HG03439 (cell line): ENCODE results near the gene SASH1.

ENCODE experiments used
- ATAC-seq: cut with Tn5 transposase; IDR thresholded peaks from one replicate; pipeline ENCODE4 v1.9.1; 2021; ENCODE audit warnings: mild to moderate bottlenecking, moderate library complexity; ENCODE audit not compliant: unreplicated experiment

SASH1 gene

DNA sequence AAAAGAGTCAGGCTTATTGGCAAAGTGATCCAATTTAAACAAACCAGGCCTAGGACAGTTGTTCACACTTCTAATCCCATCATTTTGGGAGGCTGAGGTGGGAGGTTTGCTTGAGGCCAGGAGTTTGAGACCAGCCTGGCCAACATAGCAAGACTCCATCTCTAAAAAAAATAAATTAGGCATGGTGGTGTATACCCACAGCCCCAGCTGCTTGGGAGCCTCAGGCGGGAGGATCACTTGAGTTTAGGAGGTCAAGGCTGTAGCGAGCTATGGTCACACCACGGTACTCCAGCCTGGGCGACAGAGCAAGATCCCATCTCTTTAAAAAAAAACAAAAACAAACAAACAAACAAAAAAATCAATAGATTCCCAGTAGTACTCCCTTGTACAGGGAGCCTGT is 86.8 kb downstream of the SASH1 start:
- ATAC-seq: no peak

DNA sequence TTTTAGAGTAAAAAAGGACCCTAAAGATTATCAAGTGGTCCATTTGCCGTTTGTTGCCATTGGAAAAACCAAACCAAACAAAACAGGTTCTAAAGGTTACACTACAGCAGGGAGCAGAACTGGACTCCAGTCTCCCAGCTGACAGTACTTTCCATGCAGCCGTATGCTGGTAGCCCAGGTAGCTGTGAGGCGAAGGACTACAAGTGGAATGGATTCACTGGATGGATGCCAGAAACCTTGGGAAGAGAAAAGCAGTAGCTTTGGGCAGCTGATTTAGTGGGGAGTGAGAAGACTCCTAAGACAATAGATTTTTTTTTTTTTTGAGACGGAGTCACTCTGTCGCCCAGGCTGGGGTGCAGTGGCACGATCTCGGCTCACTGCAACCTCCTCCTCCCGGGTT is 88.3 kb downstream of the SASH1 start:
- ATAC-seq: no peak

DNA sequence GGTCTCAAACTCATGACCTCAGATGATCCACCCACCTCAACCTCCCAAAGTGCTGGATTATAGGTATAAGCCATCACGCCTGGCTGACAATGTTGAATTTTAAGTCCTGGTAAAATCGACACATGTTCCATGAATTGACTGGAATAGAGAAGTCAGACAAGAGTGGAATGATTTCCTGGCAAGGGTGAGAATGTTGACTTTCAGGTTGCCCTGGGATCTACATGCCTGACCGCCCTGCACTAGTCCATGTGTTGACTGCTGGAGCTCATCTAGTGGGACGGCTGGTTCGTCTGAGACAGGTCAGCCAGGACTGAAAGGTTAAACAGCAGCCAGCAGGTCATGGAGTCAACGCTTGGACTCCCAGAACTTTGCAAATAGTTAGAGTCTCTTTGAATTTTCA is 88.8 kb downstream of the SASH1 start:
- ATAC-seq: no peak

DNA sequence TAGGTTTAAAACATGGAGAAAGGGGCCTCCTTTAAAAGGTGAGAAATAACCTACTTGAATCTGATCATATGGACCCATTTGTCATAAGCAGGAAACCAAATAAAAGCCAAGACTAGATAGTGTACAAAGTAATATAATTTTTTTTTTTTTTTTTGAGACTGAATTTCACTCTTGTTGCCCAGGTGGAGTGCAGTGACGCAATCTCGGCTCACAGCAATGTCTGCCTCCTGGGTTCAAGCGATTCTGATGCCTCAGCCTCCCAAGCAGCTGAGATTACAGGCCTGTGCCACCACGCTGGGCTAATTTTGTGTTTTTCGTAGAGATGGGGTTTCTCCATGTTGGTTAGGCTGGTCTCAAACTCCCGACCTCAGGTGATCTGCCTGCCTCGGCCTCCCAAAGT is 89.2 kb downstream of the SASH1 start:
- no peak for ATAC-seq

DNA sequence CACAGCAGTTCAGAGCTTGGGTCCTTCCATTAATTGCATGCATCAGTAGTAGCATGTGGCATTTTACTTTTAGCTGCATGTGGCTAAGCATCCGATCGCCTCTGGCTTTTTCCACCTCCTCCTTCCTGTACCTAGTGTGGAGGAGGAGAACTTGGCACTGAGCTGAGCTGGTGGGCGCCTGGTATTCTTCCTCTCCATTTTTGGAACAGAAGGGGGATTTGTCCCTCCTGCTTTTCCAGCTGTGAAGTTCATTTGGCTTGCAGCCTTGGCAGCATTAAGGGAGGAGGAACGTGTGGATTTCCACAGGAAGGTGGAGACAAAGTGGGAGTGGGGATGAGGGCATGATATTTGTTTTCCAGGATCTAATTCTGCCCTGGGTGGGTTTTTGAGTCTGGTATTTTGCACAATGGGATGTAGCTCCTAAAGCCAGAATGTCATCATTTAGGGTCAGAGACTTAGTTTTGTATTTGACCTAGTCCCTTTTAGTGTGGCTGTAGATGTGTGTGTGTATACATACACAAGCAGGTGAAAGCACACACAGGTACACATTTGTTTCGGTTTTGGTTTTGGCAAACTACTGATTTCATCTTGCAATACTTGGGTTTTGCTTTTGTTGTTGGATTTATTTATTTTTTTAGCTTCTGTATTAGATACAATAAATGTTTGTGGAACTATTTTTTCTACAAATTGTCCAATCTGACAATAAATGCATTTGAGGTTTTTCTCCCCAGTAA is 90.0 kb downstream of the SASH1 start:
- no peak for ATAC-seq

DNA sequence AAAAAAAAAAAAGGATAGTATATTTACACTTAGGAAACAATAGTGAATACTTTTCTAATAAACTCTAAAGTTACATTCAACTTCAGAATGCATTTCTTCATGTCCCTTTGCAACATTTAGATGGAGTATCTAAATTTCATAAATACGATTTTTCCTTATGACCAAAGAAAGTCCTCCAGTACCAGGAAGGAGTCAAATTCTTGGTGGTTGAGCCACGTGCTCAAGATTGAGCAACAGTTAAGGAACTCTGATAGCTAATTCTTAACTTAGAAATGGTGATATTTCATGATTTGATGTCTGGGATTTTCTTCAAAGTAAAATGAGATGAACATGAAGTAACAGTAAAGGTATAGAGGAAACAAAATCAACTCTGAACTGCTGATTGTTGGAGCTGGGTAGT is 92.7 kb downstream of the SASH1 start:
- no peak for ATAC-seq

DNA sequence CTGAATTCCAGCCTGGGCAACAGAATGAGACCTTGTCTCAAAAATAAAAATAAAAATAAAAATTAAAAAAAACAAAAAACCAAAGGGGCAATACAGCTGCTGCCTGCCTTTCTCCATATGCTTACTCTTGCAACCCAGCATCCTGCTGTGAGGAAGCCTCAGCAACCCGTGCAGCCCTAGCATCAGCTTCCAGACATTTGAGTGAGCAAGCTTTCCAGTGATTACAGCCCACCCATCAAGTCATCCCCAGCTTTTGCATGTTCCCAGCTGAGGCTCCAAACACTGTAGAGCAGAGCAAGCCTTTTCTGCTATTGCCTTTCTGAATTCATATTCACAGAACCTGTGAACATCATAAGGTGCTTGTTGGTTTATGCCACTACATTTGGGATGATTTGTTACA is 93.8 kb downstream of the SASH1 start:
- ATAC-seq: no peak

DNA sequence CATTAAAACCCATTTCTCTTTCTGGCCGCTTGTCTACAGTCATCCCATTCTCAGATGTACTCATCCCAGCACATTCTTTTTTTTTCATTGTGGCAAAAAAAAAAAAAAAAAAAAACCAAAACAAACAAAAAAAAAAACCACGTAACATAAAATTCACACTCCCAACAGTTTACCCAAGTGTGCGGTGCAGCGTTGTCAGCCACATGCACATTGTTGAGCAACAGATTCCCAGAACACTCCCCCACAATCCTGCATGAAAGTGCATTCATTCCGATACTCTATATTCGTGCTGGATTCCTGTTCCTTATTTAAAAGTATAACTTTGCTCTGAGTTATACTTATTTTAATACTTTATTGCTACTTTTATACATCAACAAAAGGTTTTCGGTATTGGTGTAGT is 96.0 kb downstream of the SASH1 start:
- ATAC-seq: no peak

DNA sequence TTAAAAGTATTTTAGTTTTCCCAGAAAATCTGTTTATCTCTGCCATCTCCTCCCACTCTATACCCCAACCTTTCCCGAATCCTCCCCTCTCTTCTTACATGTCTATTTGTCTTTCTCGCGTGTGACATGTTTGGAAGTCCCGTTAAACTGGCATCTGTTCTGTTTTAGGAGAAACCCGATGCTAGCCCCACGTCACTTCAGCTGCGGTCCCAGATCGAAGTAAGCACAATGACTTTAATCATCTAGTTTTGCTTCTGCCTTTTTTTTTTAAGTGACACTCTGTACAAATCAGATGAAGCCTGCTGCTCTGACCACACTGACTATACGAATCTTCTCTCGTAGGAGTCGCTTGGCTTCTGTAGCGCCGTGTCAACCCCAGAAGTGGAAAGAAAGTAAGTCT is 97.4 kb downstream of the SASH1 start:
- no peak for ATAC-seq

DNA sequence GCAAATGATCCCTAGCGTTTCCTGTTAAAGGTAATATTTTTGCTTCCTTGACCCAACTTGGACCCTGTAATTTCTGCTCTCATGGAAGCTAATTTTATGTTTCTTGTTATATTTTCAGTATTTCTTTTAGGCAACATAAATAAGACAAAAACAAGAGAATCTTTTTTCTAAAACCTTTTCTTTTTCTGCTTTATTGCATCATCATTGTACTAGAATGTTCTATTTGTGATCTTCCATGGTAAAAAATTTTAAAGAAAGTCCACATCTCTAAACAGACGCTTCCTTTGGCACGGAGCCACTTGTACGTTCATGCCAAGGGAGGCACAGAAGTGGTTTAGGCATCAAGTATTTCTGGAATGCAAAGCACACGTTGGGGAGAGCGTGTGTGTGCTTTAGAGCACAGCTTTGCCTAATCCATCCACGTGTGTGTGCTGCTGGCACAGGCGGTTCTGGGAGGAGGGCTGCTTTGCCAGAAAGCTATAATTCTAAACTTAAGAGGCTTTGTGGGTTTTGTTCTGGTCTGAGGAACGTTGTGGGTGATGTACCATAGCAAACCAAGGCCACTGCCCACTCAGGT is 98.3 kb downstream of the SASH1 start:
- no peak for ATAC-seq

DNA sequence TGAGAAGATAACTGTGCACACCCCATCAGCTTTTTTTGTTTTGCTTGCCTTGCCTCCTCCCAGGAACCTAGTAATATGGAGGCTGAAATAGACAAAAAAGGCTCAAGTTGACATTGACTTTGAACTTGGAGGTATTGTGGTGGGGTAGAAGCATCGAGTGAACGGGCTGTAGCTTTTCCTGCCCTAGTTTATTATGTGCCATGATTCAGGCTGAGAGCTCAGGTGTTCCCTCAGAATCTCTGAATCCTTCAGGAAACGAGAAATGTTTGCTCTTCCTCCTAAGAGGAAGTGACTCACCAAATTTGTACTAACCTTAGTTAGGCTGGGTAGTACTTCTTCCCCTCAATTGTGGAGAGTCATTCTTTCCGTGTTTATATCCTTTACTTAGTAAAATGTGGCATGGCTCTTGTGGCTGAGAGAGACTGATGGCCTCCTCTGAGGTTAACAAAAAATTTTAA is 98.8 kb downstream of the SASH1 start:
- no peak for ATAC-seq

DNA sequence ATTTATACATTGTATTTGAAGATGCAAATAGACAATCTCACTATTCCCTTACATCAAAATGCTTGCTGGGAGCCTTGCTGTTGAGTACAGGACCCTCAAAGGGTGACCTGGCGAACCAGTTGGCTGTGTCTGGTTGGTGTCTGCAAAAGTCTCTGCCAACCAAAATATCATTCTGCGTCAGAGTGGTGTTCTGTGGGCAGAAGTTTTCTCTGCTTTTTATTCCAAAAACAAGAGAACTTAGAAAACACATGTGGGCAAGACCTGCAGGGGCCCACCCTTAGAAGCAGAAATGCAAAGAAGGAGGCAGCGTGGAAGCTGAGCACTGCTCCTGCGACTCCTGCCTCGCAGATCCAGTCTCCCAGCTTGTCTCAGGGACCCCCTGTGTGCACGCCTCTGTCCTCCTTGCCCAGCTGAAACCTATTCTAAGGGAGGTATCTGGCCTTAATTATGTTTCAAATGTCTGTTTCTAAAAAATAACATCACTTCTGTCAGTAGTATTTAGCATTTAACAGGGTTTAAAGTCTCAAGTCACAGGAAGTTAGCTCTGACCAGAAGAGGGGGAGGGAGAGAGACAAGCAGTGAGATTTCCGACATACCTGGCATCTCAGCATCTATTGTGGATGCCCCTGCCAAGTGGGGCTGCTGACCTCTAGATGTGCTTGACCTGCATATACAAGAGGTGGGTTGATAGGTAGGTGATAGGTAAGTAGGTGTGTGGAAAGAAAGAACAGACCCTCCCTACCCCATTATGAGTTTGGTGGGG is 101.3 kb downstream of the SASH1 start:
- no peak for ATAC-seq

DNA sequence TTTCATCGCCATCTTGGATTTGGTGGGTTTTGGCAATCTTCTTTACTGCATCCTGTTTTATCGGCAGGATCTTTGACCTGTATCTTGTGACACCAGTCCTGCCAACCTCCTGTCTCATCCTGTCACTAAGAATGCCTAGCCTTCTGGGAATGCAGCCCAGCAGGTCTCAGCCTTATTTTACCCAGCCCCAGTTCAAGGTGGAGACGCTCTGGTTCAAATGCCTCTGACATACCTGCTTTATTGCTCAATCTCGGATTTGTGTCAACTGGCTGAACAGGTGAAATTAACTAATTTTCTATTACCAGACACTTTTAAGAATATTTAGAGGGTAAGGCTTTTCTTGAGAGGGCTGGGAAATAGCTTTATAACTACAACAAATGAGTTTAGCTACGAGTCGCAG is 102.5 kb downstream of the SASH1 start:
- no peak for ATAC-seq

DNA sequence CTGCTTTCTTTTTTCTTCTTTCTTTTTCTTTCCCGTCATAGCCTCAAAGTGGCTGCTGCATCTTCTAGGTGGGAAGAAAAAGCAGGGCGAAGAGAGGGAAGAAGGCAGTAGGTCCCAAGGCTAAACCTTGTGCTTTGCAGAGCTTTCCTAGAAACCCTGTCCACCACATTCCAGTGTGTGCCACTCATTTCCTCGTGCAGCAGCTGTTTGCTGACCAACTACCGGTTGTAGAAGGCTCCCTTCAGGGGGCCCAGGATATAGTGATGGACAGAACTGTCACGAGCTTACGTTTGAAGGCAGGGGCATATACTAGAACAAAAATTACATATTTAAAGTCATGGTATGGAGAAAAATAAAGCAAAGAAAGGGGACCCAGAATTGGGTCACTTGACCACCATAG is 103.0 kb downstream of the SASH1 start:
- no peak for ATAC-seq

DNA sequence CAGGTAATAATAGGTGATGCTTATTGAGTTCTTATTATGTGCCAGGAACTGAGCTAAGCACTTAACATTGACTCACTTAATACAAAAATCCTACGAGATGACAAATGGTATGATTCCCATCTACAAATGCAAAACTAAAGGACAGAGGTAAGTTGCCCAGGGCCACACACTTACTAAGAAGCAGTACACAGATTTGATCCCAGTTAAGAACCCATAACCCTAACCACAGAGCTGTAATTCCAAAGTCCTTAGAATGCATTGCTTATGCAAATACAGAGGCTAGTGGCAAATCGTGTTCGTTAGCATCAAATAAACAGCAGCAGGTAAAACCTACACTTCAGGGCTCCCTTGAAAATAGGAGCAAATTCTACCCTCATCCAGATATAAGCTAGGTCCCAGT is 104.0 kb downstream of the SASH1 start:
- ATAC-seq: no peak

DNA sequence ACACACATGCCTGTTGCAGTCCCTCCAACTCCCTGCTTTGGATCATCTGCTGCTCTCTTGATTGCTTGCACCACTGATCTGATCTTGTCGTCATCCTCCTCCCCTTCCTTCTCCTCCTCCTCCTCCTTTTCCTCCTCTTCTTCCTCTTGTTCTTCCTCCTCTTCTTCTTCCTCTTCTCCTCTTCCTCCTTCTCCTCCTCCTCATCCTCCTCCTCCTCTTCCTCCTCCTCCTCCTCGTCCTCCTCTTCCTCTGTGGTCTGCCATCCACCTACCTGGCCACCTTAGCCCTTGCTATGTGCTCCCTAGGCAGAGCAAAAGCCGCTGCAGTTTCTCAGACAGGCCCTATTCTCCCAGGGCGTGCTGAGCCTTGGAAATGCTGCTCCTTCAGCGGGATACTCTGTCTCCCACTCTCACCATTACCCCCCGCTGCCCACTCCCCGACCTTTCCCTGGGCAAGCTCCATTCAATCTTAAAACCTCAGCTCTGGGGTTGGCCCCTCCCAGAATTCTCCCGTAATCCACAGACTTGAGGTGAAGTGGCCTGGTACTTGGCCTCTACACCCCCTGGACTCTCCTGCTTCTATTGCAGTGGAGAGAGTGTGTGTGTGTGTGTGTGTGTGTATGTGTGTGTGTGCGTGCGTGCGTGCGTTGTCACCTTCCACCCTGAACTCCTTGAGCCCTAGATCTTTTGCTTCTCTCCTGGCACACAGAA is 105.0 kb downstream of the SASH1 start:
- ATAC-seq: no peak

DNA sequence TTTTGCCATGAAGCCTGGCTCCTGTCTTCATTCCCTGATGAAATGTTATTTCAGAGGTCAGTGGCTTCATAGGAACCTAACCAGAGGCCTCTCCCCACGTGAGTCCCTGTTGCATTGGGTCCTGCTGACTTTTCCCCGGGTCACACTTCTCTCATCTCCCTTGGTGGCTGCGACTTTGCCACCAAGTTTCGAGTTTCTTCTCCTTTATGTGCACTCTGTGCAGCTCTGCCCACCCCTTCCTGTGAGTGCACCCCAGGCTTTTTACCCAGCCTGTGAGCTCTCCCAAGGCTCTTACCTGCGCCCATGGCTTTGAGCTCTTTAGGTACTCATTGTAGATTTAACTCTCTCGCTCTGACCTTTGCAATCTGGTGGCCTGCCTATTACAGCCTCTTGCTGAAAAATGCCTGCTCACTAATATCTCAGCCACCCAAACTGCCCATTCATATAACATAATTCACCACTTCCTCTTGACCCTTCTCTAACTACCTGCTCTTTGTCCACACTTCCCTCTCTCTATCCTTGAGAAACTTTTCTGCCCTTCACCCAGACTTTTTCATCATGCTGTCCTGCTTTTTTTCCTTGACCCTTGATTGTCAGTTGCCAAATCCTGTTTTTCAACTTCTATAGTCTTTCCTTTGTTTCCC is 105.9 kb downstream of the SASH1 start:
- no peak for ATAC-seq

DNA sequence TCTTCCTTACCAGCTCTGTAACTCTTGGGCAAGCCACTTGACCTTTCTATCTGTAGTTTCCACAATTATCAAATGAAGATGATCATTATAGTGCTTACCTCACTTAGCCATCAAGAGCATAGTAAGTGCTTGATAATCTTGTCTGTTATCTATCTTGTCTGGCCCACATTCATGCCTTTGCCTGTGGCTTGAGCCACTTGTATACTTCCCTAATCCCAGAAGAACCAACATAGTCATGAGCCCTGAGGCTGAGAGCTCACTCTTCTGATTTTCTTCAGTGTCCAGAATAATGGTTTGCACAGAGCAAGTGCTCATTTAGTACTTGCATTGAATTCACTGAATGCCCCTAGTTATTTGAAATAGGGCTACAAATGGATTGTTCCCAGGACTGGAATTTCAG is 108.2 kb downstream of the SASH1 start:
- no peak for ATAC-seq

DNA sequence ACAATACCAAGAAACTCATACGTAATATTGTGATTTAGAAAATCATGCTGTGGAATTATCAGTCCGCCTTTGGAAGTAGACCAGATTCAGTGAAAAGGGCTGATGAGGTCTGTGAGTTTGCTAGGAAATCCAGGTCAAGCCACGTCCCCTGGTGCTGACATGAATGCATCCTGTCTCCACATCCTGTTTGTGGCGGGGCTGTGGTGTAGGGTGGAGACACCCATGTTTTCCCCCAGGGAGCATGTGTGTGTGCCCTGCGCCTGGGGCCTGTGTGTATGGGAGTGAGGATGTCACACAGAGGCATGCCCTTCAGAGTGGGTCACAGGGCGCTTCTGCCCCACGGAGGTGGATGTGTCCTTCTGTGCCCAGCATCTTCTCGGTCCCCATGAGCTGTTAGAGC is 109.1 kb downstream of the SASH1 start:
- no peak for ATAC-seq

DNA sequence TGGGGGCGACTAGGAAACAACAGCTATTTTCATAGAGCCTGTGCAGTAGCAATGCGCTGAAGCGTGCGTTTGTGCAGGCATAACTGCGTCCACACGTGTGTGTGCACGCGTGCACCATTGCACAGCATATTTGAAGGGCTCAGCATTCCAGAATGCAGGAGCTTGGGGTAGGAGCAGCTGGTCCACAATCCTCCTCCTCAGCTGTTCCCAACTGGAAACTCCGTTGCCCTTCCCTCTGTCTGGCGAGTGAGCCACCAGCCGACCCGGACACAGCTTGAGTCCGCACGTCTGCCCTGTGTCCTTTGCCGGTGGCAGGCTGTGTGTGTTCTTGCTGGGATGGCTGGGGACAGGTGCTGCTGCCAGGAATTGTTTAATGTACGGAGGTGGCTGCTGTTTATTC is 110.2 kb downstream of the SASH1 start:
- no peak for ATAC-seq

DNA sequence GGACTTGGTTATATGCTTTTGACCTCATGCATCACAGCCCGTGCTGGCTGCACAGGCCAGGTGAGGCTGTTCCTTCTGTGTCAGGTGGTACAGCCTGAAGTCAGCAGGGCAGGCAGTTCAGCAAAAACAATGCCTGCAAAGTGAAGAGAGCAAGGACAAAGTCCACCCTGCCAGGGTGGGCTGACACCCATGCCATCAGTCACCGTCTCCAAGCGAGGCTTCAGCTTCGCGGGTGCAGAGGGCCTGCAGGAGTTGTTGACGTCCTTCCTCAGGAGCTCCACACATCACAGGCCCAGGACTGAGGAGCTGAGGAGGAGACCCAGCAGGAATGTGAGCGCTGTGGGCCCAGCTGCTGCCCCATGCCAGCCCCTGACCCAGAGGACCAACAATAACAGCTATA is 111.3 kb downstream of the SASH1 start:
- ATAC-seq: no peak
